Neural progenitor cell (in vitro differentiated cells): ENCODE results near the gene PTGER2. TPM values are rescaled to one million over a fixed set of nuclear protein-coding genes. Genes with fewer than 3 reads are reported as not detected.
A peak's percentile ranks its signal among the peaks of the same experiment; 100 is the strongest.

ENCODE experiments used
- DNase-seq: peaks from one replicate; pipeline ENCODE4 v3.0.0-alpha.2; 2016; ENCODE audit warnings: low spot score
- H2AFZ ChIP-seq: fragments of 200-600 bp; sonication (generic); replicated peaks from 2 replicates; pipeline ENCODE4 v1.6.1; 2016; ENCODE audit warnings: antibody characterized with exemption
- H3F3A ChIP-seq: fragments of 200-600 bp; sonication (generic); 2 replicates; pipeline ENCODE4 v1.6.1; 2016; ENCODE audit warnings: antibody characterized with exemption, low read depth
- H3K27ac ChIP-seq: fragments of 200-600 bp; sonication (generic); 2 replicates; pipeline ENCODE4 v1.5.1; 2016; ENCODE audit warnings: mild to moderate bottlenecking
- H3K27me3 ChIP-seq: fragments of 200-600 bp; sonication (generic); 2 replicates; pipeline ENCODE4 v1.6.1; 2016; ENCODE audit warnings: mild to moderate bottlenecking, moderate library complexity
- H3K36me3 ChIP-seq: fragments of 200-600 bp; sonication (generic); 2 replicates; pipeline ENCODE4 v1.5.1; 2016
- H3K4me1 ChIP-seq: fragments of 200-600 bp; sonication (generic); 2 replicates; pipeline ENCODE4 v1.6.1; 2016; ENCODE audit warnings: mixed run types
- H3K4me2 ChIP-seq: fragments of 200-600 bp; sonication (generic); 2 replicates; pipeline ENCODE4 v1.6.1; 2016
- H3K4me3 ChIP-seq: fragments of 200-600 bp; sonication (generic); 2 replicates; pipeline ENCODE4 v1.5.1; 2016
- H3K79me2 ChIP-seq: fragments of 200-600 bp; sonication (generic); 2 replicates; pipeline ENCODE4 v1.6.1; 2016; ENCODE audit warnings: low read depth
- H3K9ac ChIP-seq: fragments of 200-600 bp; sonication (generic); 2 replicates; pipeline ENCODE4 v1.6.1; 2016
- H3K9me3 ChIP-seq: fragments of 200-600 bp; sonication (generic); 2 replicates; pipeline ENCODE4 v1.5.1; 2016; ENCODE audit warnings: low read depth
- H4K20me1 ChIP-seq: fragments of 200-600 bp; sonication (generic); 2 replicates; pipeline ENCODE4 v1.6.1; 2016; ENCODE audit warnings: low read depth
- H3K27ac Mint-ChIP-seq: 3 replicates; pipeline ENCODE4 v1.8.0; 2021; ENCODE audit warnings: mixed read lengths
- H3K27me3 Mint-ChIP-seq: 2 replicates; pipeline ENCODE4 v1.8.0; 2022; ENCODE audit warnings: low read depth, mild to moderate bottlenecking, inconsistent platforms, moderate library complexity, mixed read lengths; ENCODE audit not compliant: insufficient read depth
- H3K36me3 Mint-ChIP-seq: 3 replicates; pipeline ENCODE4 v1.8.0; 2021; ENCODE audit warnings: mixed read lengths
- H3K4me1 Mint-ChIP-seq: 3 replicates; pipeline ENCODE4 v1.8.0; 2021; ENCODE audit warnings: mixed read lengths
- H3K4me3 Mint-ChIP-seq: 3 replicates; pipeline ENCODE4 v1.8.0; 2021; ENCODE audit warnings: mild to moderate bottlenecking, moderate library complexity, mixed read lengths
- H3K9me3 Mint-ChIP-seq: 3 replicates; pipeline ENCODE4 v1.8.0; 2020; ENCODE audit warnings: mixed read lengths
- EZH2 ChIP-seq: fragments of 200-600 bp; sonication (generic); IDR thresholded peaks from 2 replicates; pipeline ENCODE4 v1.6.1; 2017; ENCODE audit warnings: antibody characterized with exemption, mild to moderate bottlenecking, moderate library complexity
- EZH2phosphoT487 ChIP-seq: fragments of 200-600 bp; sonication (generic); IDR thresholded peaks from 2 replicates; pipeline ENCODE4 v1.6.1; 2017; ENCODE audit warnings: antibody characterized with exemption
- total RNA-seq: library from RNA; depleted of rRNA; stranded (reverse); fragments of >200 nt; gene quantifications from 2 replicates; pipeline ENCODE4 v1.2.3, GENCODE V29; 2015; ENCODE audit warnings: low replicate concordance
- TF ChIP-seq, protein P1 (sequence below): fragments of 200-600 bp; sonication (generic); IDR thresholded peaks from 2 replicates; pipeline ENCODE4 v1.5.1; 2017; ENCODE audit warnings: antibody characterized with exemption, mild to moderate bottlenecking

Gene PTGER2
- total RNA-seq, 1 donor from 2014 or later = not detected

DNA sequence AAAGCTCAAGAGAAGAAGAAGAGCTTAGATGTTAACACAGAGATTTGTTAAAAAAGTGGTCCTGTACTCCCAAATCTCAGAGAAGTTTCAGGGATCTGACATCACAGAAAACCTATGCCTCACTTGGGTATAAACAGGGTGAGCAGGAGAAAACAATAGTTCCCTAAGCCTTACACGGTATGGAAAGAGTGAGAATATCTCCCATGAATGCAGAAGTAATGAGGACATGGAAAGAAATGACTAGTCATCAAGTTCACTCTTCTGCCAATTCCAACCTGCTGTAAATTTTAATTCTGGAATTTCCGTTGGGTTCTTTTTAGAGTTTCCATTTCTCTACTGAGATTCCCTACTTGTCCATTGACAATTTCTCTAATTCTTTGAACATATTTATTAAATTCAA, 6.2 kb upstream of the PTGER2 start:
- Histone ChIP-seq H3K4me2 (no peak overlapping the region), H3K27ac (no peak overlapping the region), H3K4me3 (no peak overlapping the region), H3K36me3 (no peaks in the 10 kb centered on the region), H3K4me1 (no peaks in the 10 kb centered on the region), H3K79me2 (no peaks in the 10 kb centered on the region), H3F3A (no peaks in the 10 kb centered on the region), H3K9ac (no peak overlapping the region), H4K20me1 (no peaks in the 10 kb centered on the region), H3K9me3 (no peaks in the 10 kb centered on the region), H2AFZ (no peak overlapping the region), H3K27me3 (peaks cover 23% of the 10 kb centered on the region)
- no peak for TF ChIP-seq EZH2phosphoT487
- TF ChIP-seq, protein P1, sequence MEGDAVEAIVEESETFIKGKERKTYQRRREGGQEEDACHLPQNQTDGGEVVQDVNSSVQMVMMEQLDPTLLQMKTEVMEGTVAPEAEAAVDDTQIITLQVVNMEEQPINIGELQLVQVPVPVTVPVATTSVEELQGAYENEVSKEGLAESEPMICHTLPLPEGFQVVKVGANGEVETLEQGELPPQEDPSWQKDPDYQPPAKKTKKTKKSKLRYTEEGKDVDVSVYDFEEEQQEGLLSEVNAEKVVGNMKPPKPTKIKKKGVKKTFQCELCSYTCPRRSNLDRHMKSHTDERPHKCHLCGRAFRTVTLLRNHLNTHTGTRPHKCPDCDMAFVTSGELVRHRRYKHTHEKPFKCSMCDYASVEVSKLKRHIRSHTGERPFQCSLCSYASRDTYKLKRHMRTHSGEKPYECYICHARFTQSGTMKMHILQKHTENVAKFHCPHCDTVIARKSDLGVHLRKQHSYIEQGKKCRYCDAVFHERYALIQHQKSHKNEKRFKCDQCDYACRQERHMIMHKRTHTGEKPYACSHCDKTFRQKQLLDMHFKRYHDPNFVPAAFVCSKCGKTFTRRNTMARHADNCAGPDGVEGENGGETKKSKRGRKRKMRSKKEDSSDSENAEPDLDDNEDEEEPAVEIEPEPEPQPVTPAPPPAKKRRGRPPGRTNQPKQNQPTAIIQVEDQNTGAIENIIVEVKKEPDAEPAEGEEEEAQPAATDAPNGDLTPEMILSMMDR = no peak
- TF ChIP-seq EZH2 = no peak
- Mint-ChIP-seq H3K4me3 (no peak overlapping the region), H3K27ac (no peak overlapping the region), H3K27me3 (peaks cover 15% of the 10 kb centered on the region), H3K9me3 (peaks cover 3% of the 10 kb centered on the region), H3K4me1 (no peaks in the 10 kb centered on the region), H3K36me3 (no peaks in the 10 kb centered on the region)
- DNase-seq = no peak

- Histone ChIP-seq H3K9ac (no peak overlapping the region), H3K4me3 (no peak overlapping the region), H4K20me1 (peaks cover 18% of the 10 kb centered on the region), H3K4me1 (peaks cover 11% of the 10 kb centered on the region), H3K79me2 (no peaks in the 10 kb centered on the region), H3K27ac (no peak overlapping the region), H3K36me3 (no peaks in the 10 kb centered on the region), H3K9me3 (no peaks in the 10 kb centered on the region), H3F3A (peaks cover 7% of the 10 kb centered on the region), H2AFZ (no peak overlapping the region), H3K4me2 (no peak overlapping the region), H3K27me3 (peaks cover 49% of the 10 kb centered on the region)
- H3K36me3 Mint-ChIP-seq = no peaks in the 10 kb centered on the region
- H3K9me3 Mint-ChIP-seq = peaks cover 3% of the 10 kb centered on the region
- H3K27ac Mint-ChIP-seq = no peak overlapping the region
- TF ChIP-seq EZH2phosphoT487 = no peak
- TF ChIP-seq, protein P1 = no peak
- no peak for TF ChIP-seq EZH2
- peaks cover 39% of the 10 kb centered on the region for H3K27me3 Mint-ChIP-seq
- DNase-seq = no peak
- no peak overlapping the region for H3K4me3 Mint-ChIP-seq
- H3K4me1 Mint-ChIP-seq = peaks cover 15% of the 10 kb centered on the region
Measured at GRCh38 chr14:52310541-52310940, 3.6 kb upstream of the PTGER2 start.

DNA sequence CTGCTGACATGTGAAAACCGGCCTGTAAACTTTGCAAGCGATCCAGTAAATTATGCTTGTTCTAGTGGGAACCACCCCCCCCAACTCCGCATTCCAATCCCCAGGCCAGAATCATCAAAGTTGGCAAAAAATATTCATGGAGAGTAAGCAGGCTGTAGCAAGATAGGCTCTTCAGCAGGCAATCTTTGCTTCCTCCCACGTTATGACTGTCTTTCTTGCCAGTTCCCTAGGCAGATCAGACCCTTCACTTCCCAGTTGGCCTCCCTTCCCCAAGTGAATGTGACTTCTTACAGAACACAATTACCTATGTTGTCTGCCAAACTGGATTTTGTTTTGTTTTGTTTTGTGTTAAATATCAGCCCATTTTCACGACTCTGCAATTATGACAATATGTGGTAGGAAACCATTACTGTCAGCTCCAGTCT, 1.2 kb upstream of the PTGER2 start:
- no peak for TF ChIP-seq EZH2
- TF ChIP-seq, protein P1 = no peak
- H3K4me3 ChIP-seq = no peak overlapping the region
- no peaks in the 10 kb centered on the region for H3K9me3 ChIP-seq
- peaks cover 73% of the 10 kb centered on the region for H3K27me3 ChIP-seq
- no peaks in the 10 kb centered on the region for H3K79me2 ChIP-seq
- peaks cover 15% of the 10 kb centered on the region for H3K4me1 Mint-ChIP-seq
- H3K9me3 Mint-ChIP-seq = peaks cover 5% of the 10 kb centered on the region
- H3K27ac Mint-ChIP-seq = no peak overlapping the region
- H3K4me1 ChIP-seq = peaks cover 11% of the 10 kb centered on the region
- no peak overlapping the region for H3K4me2 ChIP-seq
- H4K20me1 ChIP-seq = peaks cover 24% of the 10 kb centered on the region
- no peaks in the 10 kb centered on the region for H3K36me3 ChIP-seq
- H3K27me3 Mint-ChIP-seq = peaks cover 52% of the 10 kb centered on the region
- peaks cover 7% of the 10 kb centered on the region for H3F3A ChIP-seq
- DNase-seq = no peak
- H3K27ac ChIP-seq = no peak overlapping the region
- peak overlapping the region; percentile 79 for H3K4me3 Mint-ChIP-seq
- H3K36me3 Mint-ChIP-seq = no peaks in the 10 kb centered on the region
- H2AFZ ChIP-seq = no peak overlapping the region
- no peak overlapping the region for H3K9ac ChIP-seq
